EH (cell line): ENCODE measurements around the gene CNTFR.
A peak's percentile ranks its signal among the peaks of the same experiment; 100 is the strongest.

Experiments used
- DNase-seq: peaks from one replicate; pipeline ENCODE4 v3.0.0-alpha.2; 2015; ENCODE audit warnings: low read depth

CNTFR gene

GRCh38 chr9:34590381-34591247 is 1.1 kb upstream of the CNTFR start:
- DNase-seq = no peak

- DNase-seq = no peak
Measured at GRCh38 chr9:34588671-34589635, 571 bp downstream of the CNTFR start.

- no peak for DNase-seq
Measured at GRCh38 chr9:34587271-34587670, 2.3 kb downstream of the CNTFR start.

- DNase-seq = no peak
Measured at GRCh38 chr9:34585946-34586669, 3.4 kb downstream of the CNTFR start.

GRCh38 chr9:34584970-34585369 is 4.6 kb downstream of the CNTFR start:
- no peak for DNase-seq

- DNase-seq = no peak
Measured at GRCh38 chr9:34582787-34583186, 6.7 kb downstream of the CNTFR start.

GRCh38 chr9:34581318-34581717 is 8.2 kb downstream of the CNTFR start:
- no peak for DNase-seq

GRCh38 chr9:34580358-34580757 is 9.2 kb downstream of the CNTFR start:
- no peak for DNase-seq

- no peak for DNase-seq
Measured at GRCh38 chr9:34579808-34580163, 9.7 kb downstream of the CNTFR start.

GRCh38 chr9:34579104-34579807 is 10.3 kb downstream of the CNTFR start:
- no peak for DNase-seq

- DNase-seq = peak; percentile 58
Measured at GRCh38 chr9:34578241-34579103, 11.1 kb downstream of the CNTFR start.

- DNase-seq = no peak
Measured at GRCh38 chr9:34577400-34578240, 11.9 kb downstream of the CNTFR start.

- no peak for DNase-seq
Measured at GRCh38 chr9:34576597-34577399, 12.7 kb downstream of the CNTFR start.

GRCh38 chr9:34575862-34576596 is 13.5 kb downstream of the CNTFR start:
- DNase-seq = no peak

- no peak for DNase-seq
Measured at GRCh38 chr9:34575241-34575640, 14.3 kb downstream of the CNTFR start.

- no peak for DNase-seq
Measured at GRCh38 chr9:34574571-34574970, 15.0 kb downstream of the CNTFR start.

- no peak for DNase-seq
Measured at GRCh38 chr9:34573599-34574325, 15.8 kb downstream of the CNTFR start.
